ENCODE results near the gene SBF2. TPM values are rescaled to one million over a fixed set of nuclear protein-coding genes. Genes with fewer than 3 reads are reported as not detected.
"Not testable (repeated sequence)": the region's sequence is repeated elsewhere in the genome, so short reads cannot be mapped to it uniquely, and the experiment has no call there.

SBF2 gene
- total and polyA plus RNA-seq, 5 donors from 2014 or later: 1.1 to 5.5 (median 2.1) TPM

DNA sequence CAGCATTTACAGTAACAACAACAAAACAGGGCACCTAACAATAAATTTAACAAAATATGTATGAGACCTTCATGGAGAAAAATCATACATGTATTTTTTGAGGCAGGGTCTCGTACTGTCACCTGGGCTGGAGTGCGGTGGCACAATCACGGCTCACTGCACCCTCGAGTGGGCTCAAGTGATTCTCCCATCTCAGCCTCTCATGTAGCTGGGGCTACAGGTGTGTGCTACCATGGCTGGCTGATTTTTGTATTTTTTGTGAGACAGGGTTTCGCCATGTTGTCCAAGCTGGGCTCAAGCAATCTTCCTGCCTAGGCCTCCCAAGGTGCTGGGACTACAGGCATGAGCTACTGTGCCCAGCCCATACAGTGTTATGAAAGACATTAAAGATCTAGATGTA lies 352.0 kb downstream of the SBF2 start:
- no peak overlapping the region for H3K27ac Mint-ChIP-seq
- no peaks in the 10 kb centered on the region for H3K36me3 ChIP-seq (ENCODE audit: control insufficient read depth, insufficient read depth, low read length)

DNA sequence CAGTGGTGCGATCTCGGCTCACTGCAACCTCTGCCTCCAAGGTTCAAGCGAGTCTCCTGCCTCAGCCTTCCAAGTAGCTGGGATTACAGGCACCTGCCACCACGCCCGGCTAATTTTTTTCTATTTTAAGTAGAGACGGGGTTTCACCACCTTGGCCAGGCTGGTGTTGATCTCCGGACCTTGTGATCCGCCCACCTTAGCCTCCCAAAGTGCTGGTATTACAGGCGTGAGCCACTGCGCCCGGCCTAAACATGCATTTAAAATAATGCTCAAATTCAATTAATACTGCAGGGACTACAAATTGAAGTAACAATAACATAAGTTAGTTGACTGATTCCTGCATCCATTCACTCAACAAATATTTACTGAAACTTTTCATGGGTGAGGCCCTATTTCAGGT lies 354.9 kb downstream of the SBF2 start:
- not testable (repeated sequence) for H3K36me3 ChIP-seq (ENCODE audit: control insufficient read depth, insufficient read depth, low read length); H3K27ac Mint-ChIP-seq; H3K27ac ChIP-seq (ENCODE audit: insufficient read depth, low read length, poor library complexity, severe bottlenecking); H3K4me1 Mint-ChIP-seq; H3K4me1 ChIP-seq (ENCODE audit: control insufficient read depth, insufficient read depth, low read length, poor library complexity, severe bottlenecking); H3K4me3 Mint-ChIP-seq; H3K27me3 Mint-ChIP-seq; H3K4me3 ChIP-seq (ENCODE audit: low read depth, low read length); H3K36me3 Mint-ChIP-seq; H3K27me3 ChIP-seq (ENCODE audit: control insufficient read depth, insufficient read depth, low read length); ATAC-seq (ENCODE audit: low read depth in 2 of 2); H3K9me3 ChIP-seq (ENCODE audit: control insufficient read depth in 2 of 2, low read length in 2 of 2); DNase-seq
- peaks cover 0 to 11% (median 1%) of the 10 kb centered on the region in 7 donors for H3K9me3 Mint-ChIP-seq

More for the DNA sequence above, 352.0 kb downstream of the SBF2 start:
- Mint-ChIP-seq H3K4me3 (no peak overlapping the region), H3K9me3 (peaks cover 0 to 11% (median 0%) of the 10 kb centered on the region in 7 donors), H3K4me1 (no peaks in the 10 kb centered on the region), H3K36me3 (peaks cover 6% of the 10 kb centered on the region), H3K27me3 (no peaks in the 10 kb centered on the region)
- no peaks in the 10 kb centered on the region for H3K9me3 ChIP-seq (ENCODE audit: control insufficient read depth in 2 of 2, low read length in 2 of 2)
- DNase-seq (no peak), ATAC-seq (ENCODE audit: low read depth in 2 of 2) (no peak)
- H3K27ac ChIP-seq (ENCODE audit: insufficient read depth, low read length, poor library complexity, severe bottlenecking): no peak overlapping the region
- no peak overlapping the region for H3K4me3 ChIP-seq (ENCODE audit: low read depth, low read length)
- no peaks in the 10 kb centered on the region for H3K27me3 ChIP-seq (ENCODE audit: control insufficient read depth, insufficient read depth, low read length)
- H3K4me1 ChIP-seq (ENCODE audit: control insufficient read depth, insufficient read depth, low read length, poor library complexity, severe bottlenecking): no peaks in the 10 kb centered on the region

DNA sequence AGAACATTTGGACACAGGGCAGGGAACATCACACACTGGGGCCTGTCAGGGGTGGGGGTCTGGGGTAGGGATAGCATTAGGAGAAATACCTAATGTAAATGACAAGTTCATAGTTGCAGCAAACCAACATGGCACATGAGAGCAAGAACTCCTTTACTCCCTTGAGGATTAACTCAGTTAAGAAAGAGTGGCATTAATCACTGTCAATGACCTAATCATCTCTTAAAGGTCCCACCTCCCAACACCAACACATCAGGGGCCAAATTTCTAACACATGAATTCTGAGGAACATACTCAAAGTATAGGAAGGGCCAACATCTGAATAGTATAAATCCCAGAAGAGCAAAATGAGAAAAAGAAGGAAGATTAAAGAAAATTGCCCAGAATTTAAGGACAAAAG lies 357.3 kb downstream of the SBF2 start:
- H3K36me3 Mint-ChIP-seq: no peaks in the 10 kb centered on the region
- H3K4me1 ChIP-seq (ENCODE audit: control insufficient read depth, insufficient read depth, low read length, poor library complexity, severe bottlenecking): no peaks in the 10 kb centered on the region
- no peaks in the 10 kb centered on the region for H3K27me3 Mint-ChIP-seq
- H3K36me3 ChIP-seq (ENCODE audit: control insufficient read depth, insufficient read depth, low read length): no peaks in the 10 kb centered on the region
- H3K27me3 ChIP-seq (ENCODE audit: control insufficient read depth, insufficient read depth, low read length): no peaks in the 10 kb centered on the region
- no peak overlapping the region for H3K27ac ChIP-seq (ENCODE audit: insufficient read depth, low read length, poor library complexity, severe bottlenecking)
- H3K27ac Mint-ChIP-seq: peak overlapping the region in 1 of 3 donors; percentile 61
- no peak overlapping the region for H3K4me3 Mint-ChIP-seq
- DNase-seq: no peak
- H3K4me1 Mint-ChIP-seq: no peaks in the 10 kb centered on the region
- H3K9me3 ChIP-seq (ENCODE audit: control insufficient read depth in 2 of 2, low read length in 2 of 2): no peaks in the 10 kb centered on the region
- no peak overlapping the region for H3K4me3 ChIP-seq (ENCODE audit: low read depth, low read length)
- peaks cover 0 to 13% (median 4%) of the 10 kb centered on the region in 7 donors for H3K9me3 Mint-ChIP-seq
- ATAC-seq (ENCODE audit: low read depth in 2 of 2): no peak

DNA sequence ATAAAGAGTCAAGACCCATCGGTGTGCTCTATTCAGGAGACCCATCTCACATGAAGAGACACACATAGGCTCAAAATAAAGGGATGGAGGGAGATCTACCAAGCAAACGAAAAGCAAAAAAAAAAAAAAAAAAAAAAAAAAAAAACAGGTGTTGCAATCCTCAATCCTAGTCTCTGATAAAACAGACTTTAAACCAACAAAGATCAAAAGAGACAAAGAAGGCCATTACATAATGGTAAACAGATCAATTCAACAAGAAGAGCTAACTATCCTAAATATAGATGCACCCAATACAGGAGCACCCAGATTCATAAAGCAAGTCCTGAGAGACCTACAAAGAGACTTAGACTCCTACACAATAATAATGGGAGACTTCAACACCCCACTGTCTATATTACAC lies 361.2 kb downstream of the SBF2 start:
- H3K4me1 Mint-ChIP-seq; H3K4me3 Mint-ChIP-seq; H3K9me3 ChIP-seq (ENCODE audit: control insufficient read depth in 2 of 2, low read length in 2 of 2); ATAC-seq (ENCODE audit: low read depth in 2 of 2); H3K4me1 ChIP-seq (ENCODE audit: control insufficient read depth, insufficient read depth, low read length, poor library complexity, severe bottlenecking); H3K27me3 Mint-ChIP-seq; DNase-seq; H3K27ac Mint-ChIP-seq; H3K27ac ChIP-seq (ENCODE audit: insufficient read depth, low read length, poor library complexity, severe bottlenecking); H3K36me3 ChIP-seq (ENCODE audit: control insufficient read depth, insufficient read depth, low read length); H3K4me3 ChIP-seq (ENCODE audit: low read depth, low read length); H3K27me3 ChIP-seq (ENCODE audit: control insufficient read depth, insufficient read depth, low read length): not testable (repeated sequence)
- H3K9me3 Mint-ChIP-seq: peaks cover 4 to 13% (median 7%) of the 10 kb centered on the region in 7 donors
- peaks cover 10% of the 10 kb centered on the region for H3K36me3 Mint-ChIP-seq

DNA sequence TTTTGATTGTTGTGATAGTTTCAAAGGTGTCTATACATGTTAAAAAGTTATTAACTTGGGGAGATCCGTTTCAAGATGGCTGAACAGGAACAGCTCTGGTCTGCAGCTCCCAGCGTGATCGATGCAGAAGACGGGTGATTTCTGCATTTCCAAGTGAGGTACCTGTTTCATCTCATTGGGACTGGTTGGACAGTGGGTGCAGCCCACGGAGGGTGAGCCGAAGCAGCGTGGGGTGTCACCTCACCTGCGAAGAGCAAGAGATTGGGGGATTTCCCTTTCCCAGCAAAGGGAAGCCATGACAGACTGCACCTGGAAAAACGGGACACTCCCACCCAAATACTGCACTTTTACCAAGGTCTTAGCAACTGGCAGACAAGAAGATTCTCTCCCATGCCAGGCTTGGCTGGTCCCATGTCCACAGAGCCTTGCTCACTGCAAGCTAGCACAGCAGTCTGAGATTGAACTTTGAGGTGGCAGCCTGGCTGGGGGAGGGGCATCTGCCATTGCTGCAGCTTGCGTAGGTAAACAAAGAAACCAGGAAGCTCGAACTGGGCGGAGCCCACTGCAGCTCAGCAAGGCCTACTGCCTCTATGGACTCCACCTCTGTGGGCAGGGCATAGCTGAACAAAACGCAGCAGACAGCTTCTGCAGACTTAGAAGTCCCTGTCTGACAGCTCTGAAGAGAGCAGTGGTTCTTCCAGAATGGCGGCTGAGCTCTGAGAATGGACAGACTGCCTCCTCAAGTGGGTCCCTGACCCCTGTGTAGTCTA lies 363.3 kb downstream of the SBF2 start:
- H3K9me3 Mint-ChIP-seq; ATAC-seq (ENCODE audit: low read depth in 2 of 2); H3K27me3 Mint-ChIP-seq; H3K4me1 Mint-ChIP-seq; H3K9me3 ChIP-seq (ENCODE audit: control insufficient read depth in 2 of 2, low read length in 2 of 2); H3K27ac Mint-ChIP-seq; H3K27ac ChIP-seq (ENCODE audit: insufficient read depth, low read length, poor library complexity, severe bottlenecking); H3K4me3 ChIP-seq (ENCODE audit: low read depth, low read length); H3K27me3 ChIP-seq (ENCODE audit: control insufficient read depth, insufficient read depth, low read length); H3K36me3 ChIP-seq (ENCODE audit: control insufficient read depth, insufficient read depth, low read length); H3K4me1 ChIP-seq (ENCODE audit: control insufficient read depth, insufficient read depth, low read length, poor library complexity, severe bottlenecking): not testable (repeated sequence)
- Mint-ChIP-seq H3K4me3 (peak overlapping the region in 1 of 4 donors; percentile 32), H3K36me3 (peaks cover 10% of the 10 kb centered on the region)
- peak in 1 of 3 donors; percentile 53 for DNase-seq

DNA sequence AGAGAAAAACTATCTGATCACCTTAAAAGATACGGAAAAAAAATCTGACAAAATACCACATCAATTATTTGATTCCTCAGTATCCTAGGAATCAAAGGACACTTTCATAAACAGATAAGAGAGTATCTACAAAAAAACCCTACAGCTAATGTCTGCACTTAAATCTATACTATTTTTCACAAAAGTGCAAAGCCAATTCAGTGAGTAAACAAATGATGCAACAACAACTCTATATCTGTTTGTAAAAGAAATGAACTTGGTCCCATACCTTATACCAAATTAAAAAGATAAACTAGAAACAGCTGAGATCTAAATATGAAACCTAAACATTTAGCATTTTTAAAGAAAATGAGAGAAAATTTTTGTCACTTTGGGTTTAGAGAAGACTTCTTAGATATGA lies 366.3 kb downstream of the SBF2 start:
- H3K4me3 ChIP-seq (ENCODE audit: low read depth, low read length): no peak overlapping the region
- no peak for ATAC-seq (ENCODE audit: low read depth in 2 of 2)

DNA sequence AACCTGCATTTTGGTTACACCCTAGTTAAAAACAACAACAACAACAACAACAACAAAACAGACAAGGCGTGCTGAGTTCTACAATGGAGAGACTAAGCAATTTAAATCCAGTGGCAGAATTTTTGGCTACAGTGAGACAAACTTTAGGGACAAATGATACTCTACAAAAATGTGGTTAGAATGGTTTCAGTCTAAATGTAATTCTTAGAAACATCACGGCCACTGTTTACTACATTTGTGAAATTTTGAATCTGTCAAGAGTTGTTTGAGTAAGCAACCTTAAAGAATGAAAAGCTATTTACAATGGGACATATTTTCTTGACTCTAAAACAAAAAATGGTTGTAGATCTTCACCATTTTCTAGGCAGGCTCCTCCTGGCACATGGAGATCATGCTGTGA lies 370.7 kb downstream of the SBF2 start:
- Mint-ChIP-seq H3K36me3 (no peaks in the 10 kb centered on the region), H3K9me3 (no peaks in the 10 kb centered on the region), H3K27me3 (peaks cover 4% of the 10 kb centered on the region), H3K4me3 (no peak overlapping the region), H3K27ac (peak overlapping the region in 1 of 3 donors; percentile 80), H3K4me1 (no peaks in the 10 kb centered on the region)
- Histone ChIP-seq H3K4me1 (ENCODE audit: control insufficient read depth, insufficient read depth, low read length, poor library complexity, severe bottlenecking) (no peaks in the 10 kb centered on the region), H3K27me3 (ENCODE audit: control insufficient read depth, insufficient read depth, low read length) (no peaks in the 10 kb centered on the region), H3K9me3 (ENCODE audit: control insufficient read depth in 2 of 2, low read length in 2 of 2) (no peaks in the 10 kb centered on the region), H3K36me3 (ENCODE audit: control insufficient read depth, insufficient read depth, low read length) (no peaks in the 10 kb centered on the region), H3K4me3 (ENCODE audit: low read depth, low read length) (no peak overlapping the region), H3K27ac (ENCODE audit: insufficient read depth, low read length, poor library complexity, severe bottlenecking) (no peak overlapping the region)
- ATAC-seq (ENCODE audit: low read depth in 2 of 2) (no peak), DNase-seq (peak in 1 of 3 donors; percentile 9)

More for the DNA sequence above, 366.3 kb downstream of the SBF2 start:
- H3K4me1 ChIP-seq (ENCODE audit: control insufficient read depth, insufficient read depth, low read length, poor library complexity, severe bottlenecking): no peaks in the 10 kb centered on the region
- Mint-ChIP-seq H3K36me3 (peaks cover 10% of the 10 kb centered on the region), H3K27ac (no peak overlapping the region), H3K9me3 (peaks cover 0 to 6% (median 2%) of the 10 kb centered on the region in 7 donors), H3K4me1 (peaks cover 0 to 5% (median 0%) of the 10 kb centered on the region in 4 donors), H3K4me3 (no peak overlapping the region), H3K27me3 (no peaks in the 10 kb centered on the region)
- no peaks in the 10 kb centered on the region for H3K27me3 ChIP-seq (ENCODE audit: control insufficient read depth, insufficient read depth, low read length)
- H3K27ac ChIP-seq (ENCODE audit: insufficient read depth, low read length, poor library complexity, severe bottlenecking): no peak overlapping the region
- H3K36me3 ChIP-seq (ENCODE audit: control insufficient read depth, insufficient read depth, low read length): no peaks in the 10 kb centered on the region
- no peaks in the 10 kb centered on the region for H3K9me3 ChIP-seq (ENCODE audit: control insufficient read depth in 2 of 2, low read length in 2 of 2)
- no peak for DNase-seq

DNA sequence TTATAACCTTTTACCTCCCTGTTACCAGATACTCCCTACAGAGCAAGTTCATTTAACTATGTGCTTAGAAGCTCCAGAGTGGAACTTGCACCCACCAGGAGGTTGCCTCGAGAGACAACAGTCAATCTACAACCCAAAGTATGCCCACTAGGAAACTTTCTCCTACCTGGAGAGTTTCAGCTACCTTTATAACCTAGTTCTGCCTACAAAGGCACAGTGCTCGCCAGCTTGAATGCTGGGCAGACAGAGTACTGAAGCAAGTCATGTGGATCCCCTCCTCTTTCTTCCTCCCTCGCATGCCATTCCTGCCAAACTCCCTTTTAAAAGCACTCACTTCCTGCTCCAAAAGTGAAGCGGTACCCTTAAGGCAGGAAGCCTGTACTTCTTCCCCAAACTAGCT lies 371.2 kb downstream of the SBF2 start:
- Histone ChIP-seq H3K27ac (ENCODE audit: insufficient read depth, low read length, poor library complexity, severe bottlenecking) (no peak overlapping the region), H3K4me3 (ENCODE audit: low read depth, low read length) (no peak overlapping the region), H3K9me3 (ENCODE audit: control insufficient read depth in 2 of 2, low read length in 2 of 2) (no peaks in the 10 kb centered on the region), H3K36me3 (ENCODE audit: control insufficient read depth, insufficient read depth, low read length) (no peaks in the 10 kb centered on the region), H3K4me1 (ENCODE audit: control insufficient read depth, insufficient read depth, low read length, poor library complexity, severe bottlenecking) (no peaks in the 10 kb centered on the region), H3K27me3 (ENCODE audit: control insufficient read depth, insufficient read depth, low read length) (no peaks in the 10 kb centered on the region)
- peaks cover 0 to 2% (median 0%) of the 10 kb centered on the region in 7 donors for H3K9me3 Mint-ChIP-seq
- DNase-seq: no peak
- H3K4me3 Mint-ChIP-seq: no peak overlapping the region
- H3K27me3 Mint-ChIP-seq: peaks cover 4% of the 10 kb centered on the region
- H3K27ac Mint-ChIP-seq: peak overlapping the region in 1 of 3 donors; percentile 80
- ATAC-seq (ENCODE audit: low read depth in 2 of 2): no peak
- H3K36me3 Mint-ChIP-seq: no peaks in the 10 kb centered on the region
- H3K4me1 Mint-ChIP-seq: no peaks in the 10 kb centered on the region
